ENCODE measurements around the gene ACOT12. TPM values are rescaled to one million over a fixed set of nuclear protein-coding genes. Genes with fewer than 3 reads are reported as not detected.

The ACOT12 gene
- total and polyA plus RNA-seq, 2 experiments from 2014 or later: 0.15 TPM; not detected in 1

DNA sequence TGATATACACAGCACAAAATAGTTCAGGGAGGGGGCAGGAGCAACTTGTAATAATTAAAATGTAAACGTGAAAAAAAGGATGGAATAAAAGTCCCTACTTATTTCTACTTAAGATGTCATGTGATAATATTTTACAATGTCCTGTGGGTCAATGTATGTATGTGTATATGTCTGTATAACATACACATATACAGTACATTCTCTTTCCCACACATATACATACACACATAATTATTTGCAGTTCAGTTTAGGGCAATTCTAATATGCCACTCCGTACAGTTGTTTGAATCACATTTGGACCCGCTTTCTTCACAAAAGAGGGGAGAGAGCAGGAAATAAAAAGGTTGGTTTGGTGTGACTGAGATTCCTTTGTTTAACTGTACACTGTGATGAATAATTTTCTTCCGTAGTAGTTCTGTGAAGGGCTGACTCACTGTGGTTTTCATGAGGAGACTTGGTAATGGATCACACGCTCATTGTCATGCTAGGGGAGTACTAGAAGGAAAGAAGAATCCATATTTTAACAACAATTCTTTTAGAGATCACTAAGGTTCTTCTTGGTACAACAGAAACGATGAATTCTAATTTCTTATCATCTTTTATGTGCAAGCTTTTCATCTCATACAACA is 26.2 kb upstream of the ACOT12 start (continued):
- TF ChIP-seq, protein P1, sequence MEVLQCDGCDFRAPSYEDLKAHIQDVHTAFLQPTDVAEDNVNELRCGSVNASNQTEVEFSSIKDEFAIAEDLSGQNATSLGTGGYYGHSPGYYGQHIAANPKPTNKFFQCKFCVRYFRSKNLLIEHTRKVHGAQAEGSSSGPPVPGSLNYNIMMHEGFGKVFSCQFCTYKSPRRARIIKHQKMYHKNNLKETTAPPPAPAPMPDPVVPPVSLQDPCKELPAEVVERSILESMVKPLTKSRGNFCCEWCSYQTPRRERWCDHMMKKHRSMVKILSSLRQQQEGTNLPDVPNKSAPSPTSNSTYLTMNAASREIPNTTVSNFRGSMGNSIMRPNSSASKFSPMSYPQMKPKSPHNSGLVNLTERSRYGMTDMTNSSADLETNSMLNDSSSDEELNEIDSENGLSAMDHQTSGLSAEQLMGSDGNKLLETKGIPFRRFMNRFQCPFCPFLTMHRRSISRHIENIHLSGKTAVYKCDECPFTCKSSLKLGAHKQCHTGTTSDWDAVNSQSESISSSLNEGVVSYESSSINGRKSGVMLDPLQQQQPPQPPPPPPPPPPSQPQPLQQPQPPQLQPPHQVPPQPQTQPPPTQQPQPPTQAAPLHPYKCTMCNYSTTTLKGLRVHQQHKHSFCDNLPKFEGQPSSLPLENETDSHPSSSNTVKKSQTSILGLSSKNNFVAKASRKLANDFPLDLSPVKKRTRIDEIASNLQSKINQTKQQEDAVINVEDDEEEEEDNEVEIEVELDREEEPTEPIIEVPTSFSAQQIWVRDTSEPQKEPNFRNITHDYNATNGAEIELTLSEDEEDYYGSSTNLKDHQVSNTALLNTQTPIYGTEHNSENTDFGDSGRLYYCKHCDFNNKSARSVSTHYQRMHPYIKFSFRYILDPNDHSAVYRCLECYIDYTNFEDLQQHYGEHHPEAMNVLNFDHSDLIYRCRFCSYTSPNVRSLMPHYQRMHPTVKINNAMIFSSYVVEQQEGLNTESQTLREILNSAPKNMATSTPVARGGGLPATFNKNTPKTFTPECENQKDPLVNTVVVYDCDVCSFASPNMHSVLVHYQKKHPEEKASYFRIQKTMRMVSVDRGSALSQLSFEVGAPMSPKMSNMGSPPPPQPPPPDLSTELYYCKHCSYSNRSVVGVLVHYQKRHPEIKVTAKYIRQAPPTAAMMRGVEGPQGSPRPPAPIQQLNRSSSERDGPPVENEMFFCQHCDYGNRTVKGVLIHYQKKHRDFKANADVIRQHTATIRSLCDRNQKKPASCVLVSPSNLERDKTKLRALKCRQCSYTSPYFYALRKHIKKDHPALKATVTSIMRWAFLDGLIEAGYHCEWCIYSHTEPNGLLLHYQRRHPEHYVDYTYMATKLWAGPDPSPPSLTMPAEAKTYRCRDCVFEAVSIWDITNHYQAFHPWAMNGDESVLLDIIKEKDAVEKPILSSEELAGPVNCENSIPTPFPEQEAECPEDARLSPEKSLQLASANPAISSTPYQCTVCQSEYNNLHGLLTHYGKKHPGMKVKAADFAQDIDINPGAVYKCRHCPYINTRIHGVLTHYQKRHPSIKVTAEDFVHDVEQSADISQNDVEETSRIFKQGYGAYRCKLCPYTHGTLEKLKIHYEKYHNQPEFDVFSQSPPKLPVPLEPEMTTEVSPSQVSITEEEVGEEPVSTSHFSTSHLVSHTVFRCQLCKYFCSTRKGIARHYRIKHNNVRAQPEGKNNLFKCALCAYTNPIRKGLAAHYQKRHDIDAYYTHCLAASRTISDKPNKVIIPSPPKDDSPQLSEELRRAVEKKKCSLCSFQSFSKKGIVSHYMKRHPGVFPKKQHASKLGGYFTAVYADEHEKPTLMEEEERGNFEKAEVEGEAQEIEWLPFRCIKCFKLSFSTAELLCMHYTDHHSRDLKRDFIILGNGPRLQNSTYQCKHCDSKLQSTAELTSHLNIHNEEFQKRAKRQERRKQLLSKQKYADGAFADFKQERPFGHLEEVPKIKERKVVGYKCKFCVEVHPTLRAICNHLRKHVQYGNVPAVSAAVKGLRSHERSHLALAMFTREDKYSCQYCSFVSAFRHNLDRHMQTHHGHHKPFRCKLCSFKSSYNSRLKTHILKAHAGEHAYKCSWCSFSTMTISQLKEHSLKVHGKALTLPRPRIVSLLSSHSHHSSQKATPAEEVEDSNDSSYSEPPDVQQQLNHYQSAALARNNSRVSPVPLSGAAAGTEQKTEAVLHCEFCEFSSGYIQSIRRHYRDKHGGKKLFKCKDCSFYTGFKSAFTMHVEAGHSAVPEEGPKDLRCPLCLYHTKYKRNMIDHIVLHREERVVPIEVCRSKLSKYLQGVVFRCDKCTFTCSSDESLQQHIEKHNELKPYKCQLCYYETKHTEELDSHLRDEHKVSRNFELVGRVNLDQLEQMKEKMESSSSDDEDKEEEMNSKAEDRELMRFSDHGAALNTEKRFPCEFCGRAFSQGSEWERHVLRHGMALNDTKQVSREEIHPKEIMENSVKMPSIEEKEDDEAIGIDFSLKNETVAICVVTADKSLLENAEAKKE (CRISPR knock-in tag; IDR thresholded peaks at IDR 0.05): no peak
- TF ChIP-seq, protein P2, sequence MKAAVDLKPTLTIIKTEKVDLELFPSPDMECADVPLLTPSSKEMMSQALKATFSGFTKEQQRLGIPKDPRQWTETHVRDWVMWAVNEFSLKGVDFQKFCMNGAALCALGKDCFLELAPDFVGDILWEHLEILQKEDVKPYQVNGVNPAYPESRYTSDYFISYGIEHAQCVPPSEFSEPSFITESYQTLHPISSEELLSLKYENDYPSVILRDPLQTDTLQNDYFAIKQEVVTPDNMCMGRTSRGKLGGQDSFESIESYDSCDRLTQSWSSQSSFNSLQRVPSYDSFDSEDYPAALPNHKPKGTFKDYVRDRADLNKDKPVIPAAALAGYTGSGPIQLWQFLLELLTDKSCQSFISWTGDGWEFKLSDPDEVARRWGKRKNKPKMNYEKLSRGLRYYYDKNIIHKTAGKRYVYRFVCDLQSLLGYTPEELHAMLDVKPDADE (IDR thresholded peaks at IDR 0.05): no peak
- TF ChIP-seq, protein P3, sequence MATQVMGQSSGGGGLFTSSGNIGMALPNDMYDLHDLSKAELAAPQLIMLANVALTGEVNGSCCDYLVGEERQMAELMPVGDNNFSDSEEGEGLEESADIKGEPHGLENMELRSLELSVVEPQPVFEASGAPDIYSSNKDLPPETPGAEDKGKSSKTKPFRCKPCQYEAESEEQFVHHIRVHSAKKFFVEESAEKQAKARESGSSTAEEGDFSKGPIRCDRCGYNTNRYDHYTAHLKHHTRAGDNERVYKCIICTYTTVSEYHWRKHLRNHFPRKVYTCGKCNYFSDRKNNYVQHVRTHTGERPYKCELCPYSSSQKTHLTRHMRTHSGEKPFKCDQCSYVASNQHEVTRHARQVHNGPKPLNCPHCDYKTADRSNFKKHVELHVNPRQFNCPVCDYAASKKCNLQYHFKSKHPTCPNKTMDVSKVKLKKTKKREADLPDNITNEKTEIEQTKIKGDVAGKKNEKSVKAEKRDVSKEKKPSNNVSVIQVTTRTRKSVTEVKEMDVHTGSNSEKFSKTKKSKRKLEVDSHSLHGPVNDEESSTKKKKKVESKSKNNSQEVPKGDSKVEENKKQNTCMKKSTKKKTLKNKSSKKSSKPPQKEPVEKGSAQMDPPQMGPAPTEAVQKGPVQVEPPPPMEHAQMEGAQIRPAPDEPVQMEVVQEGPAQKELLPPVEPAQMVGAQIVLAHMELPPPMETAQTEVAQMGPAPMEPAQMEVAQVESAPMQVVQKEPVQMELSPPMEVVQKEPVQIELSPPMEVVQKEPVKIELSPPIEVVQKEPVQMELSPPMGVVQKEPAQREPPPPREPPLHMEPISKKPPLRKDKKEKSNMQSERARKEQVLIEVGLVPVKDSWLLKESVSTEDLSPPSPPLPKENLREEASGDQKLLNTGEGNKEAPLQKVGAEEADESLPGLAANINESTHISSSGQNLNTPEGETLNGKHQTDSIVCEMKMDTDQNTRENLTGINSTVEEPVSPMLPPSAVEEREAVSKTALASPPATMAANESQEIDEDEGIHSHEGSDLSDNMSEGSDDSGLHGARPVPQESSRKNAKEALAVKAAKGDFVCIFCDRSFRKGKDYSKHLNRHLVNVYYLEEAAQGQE (IDR thresholded peaks at IDR 0.05; ENCODE audit: unreplicated experiment): no peak
- TF ChIP-seq ZNF331 (CRISPR knock-in tag; IDR thresholded peaks at IDR 0.05; ENCODE audit: low read depth): no peak

All from GM23338 (cell line).